Lung (tissue), 12 donors: Measurements from ENCODE around the gene PA2G4. TPM values are rescaled to one million over a fixed set of nuclear protein-coding genes. Genes with fewer than 3 reads are reported as not detected.
A peak's percentile ranks its signal among the peaks of the same experiment; 100 is the strongest.
"Not testable (repeated sequence)": the region's sequence is repeated elsewhere in the genome, so short reads cannot be mapped to it uniquely, and the experiment has no call there.

Experiments used
- ATAC-seq: fragments of 200-7000 bp; cut with Tn5 transposase; one replicate; pipeline ENCODE4 v1.9.1; 2020; ENCODE audit warnings: moderate number of reproducible peaks; ENCODE audit not compliant: insufficient read depth, low FRiP score
- DNase-seq, 3 donors: peaks; one replicate each; pipeline ENCODE4 v3.0.0-alpha.2; 2013 to 2017
- H3K27ac ChIP-seq, 2 donors: one replicate each; pipeline ENCODE4 v1.5.1; 2013; ENCODE audit warnings: mild to moderate bottlenecking in 2 of 2, moderate library complexity in 2 of 2, control low read depth in 1 of 2, inconsistent platforms in 1 of 2, low read depth in 1 of 2, low read length in 1 of 2
- H3K27me3 ChIP-seq, 3 donors: one replicate each; pipeline ENCODE4 v1.5.1; 2013; ENCODE audit warnings: low read length in 2 of 3; ENCODE audit not compliant: control insufficient read depth in 3 of 3, insufficient read depth in 3 of 3
- H3K36me3 ChIP-seq, 4 donors: one replicate each; pipeline ENCODE4 v1.5.1; 2013; ENCODE audit warnings: low read length in 4 of 4, mild to moderate bottlenecking in 1 of 4, moderate library complexity in 1 of 4; ENCODE audit not compliant: control insufficient read depth in 4 of 4, insufficient read depth in 4 of 4
- H3K4me1 ChIP-seq, 5 donors: one replicate each; pipeline ENCODE4 v1.5.1; 2013; ENCODE audit warnings: low read length in 5 of 5, mild to moderate bottlenecking in 2 of 5, moderate library complexity in 1 of 5; ENCODE audit not compliant: control insufficient read depth in 5 of 5, insufficient read depth in 5 of 5
- H3K4me3 ChIP-seq: one replicate; pipeline ENCODE4 v1.5.1; 2013; ENCODE audit warnings: mild to moderate bottlenecking, control low read depth, moderate library complexity
- H3K9ac ChIP-seq, 2 donors: one replicate each; pipeline ENCODE4 v1.5.1; 2013; ENCODE audit warnings: low read length in 2 of 2, control low read depth in 1 of 2; ENCODE audit not compliant: insufficient read depth in 1 of 2
- H3K9me3 ChIP-seq, 4 donors: one replicate each; pipeline ENCODE4 v1.5.1; 2013; ENCODE audit warnings: low read length in 3 of 4, mild to moderate bottlenecking in 1 of 4, moderate library complexity in 1 of 4; ENCODE audit not compliant: control insufficient read depth in 4 of 4, insufficient read depth in 3 of 4
- CTCF ChIP-seq: IDR thresholded peaks from 2 replicates; pipeline ENCODE4 v1.5.1; 2012; ENCODE audit warnings: mild to moderate bottlenecking; ENCODE audit errors: control extremely low read depth, extremely low read depth
- WGBS, 2 donors: extraction: QIAGEN DNeasy Blood & Tissue Kit; methylation state at CpG; one replicate each; pipeline ENCODE4 v1.1.7; 2013; 5-methylcytosine and 5-hydroxymethylcytosine counted together
- polyA plus RNA-seq, 2 donors: library from polyadenylated mRNA; stranded (reverse); fragments of 200-250 nt; gene quantifications; one replicate each; pipeline ENCODE4 v1.2.1, GENCODE V29; 2013
- total RNA-seq, 2 donors: library from RNA; depleted of rRNA in 1 of 2; stranded (reverse); fragments of >200 nt in 1 of 2; gene quantifications; one replicate each; pipeline ENCODE4 v1.2.1, GENCODE V29; 2014 to 2021
- donor health status: control.
- donor health status: control.
- donor health status: Bipolar disorder and iron deficiency.
- donor health status: healthy.
- donor health status: DM: yes; HTN: yes; CAD: no.

PA2G4 gene
- total and polyA plus RNA-seq, 4 donors = 80.2 to 137 (median 89.4) TPM

DNA sequence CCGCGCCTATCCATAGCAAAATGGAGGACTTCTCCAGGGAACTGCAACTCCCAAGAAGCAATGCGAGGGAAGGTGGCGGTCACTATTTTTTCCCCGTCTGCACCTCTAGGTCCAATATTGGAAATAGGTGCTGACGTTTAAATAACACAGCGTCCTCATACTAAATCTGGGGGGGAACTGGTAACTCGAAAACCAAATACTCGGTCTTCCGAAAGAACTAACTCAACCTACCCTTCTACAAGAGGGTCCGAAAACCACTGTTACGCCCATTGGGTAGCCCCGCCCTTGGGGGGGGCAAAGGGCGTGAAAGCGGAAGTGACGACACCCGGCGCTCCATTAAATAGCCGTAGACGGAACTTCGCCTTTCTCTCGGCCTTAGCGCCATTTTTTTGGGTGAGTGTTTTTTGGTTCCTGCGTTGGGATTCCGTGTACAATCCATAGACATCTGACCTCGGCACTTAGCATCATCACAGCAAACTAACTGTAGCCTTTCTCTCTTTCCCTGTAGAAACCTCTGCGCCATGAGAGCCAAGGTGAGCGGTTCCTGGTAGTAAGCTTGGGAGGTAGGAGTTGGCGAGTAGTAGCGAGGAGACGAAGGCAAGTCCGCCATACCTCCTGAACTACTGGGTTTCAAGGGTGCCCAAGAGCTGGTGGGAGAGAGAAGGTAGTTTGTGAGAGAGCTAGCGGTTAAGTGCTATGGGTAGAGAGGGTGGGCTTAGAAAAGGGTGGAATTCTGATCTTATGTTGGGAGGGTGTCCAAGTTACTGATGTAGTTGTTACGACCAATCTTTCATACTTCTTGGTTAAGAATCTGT lies 12.1 kb downstream of the PA2G4 start, which contains the start of gene RPL41:
TSS of gene RPL41 (plus strand) at position 367 of the 815 bp plus-strand sequence.
- H3K36me3 ChIP-seq = peaks cover 12 to 19% (median 16%) of the 10 kb centered on the region in 4 donors
- no peaks in the 10 kb centered on the region for H3K27me3 ChIP-seq
- 0% methylated on average over 34 of the region's 34 CpGs for WGBS, 2 donors
- peaks cover 0 to 20% (median 5%) of the 10 kb centered on the region in 5 donors for H3K4me1 ChIP-seq
- H3K4me3 ChIP-seq = peak within 1 kb of the TSS; percentile 63
- no peak for TF ChIP-seq CTCF
- peak; percentile 97 to 99 (median 99) for DNase-seq
- peak; percentile 73 for ATAC-seq
- peak within 1 kb of the TSS; percentile 97 to 99 for H3K9ac ChIP-seq
- H3K9me3 ChIP-seq = no peaks in the 10 kb centered on the region
- peak within 1 kb of the TSS; percentile 91 to 99 for H3K27ac ChIP-seq

GRCh38 chr12:56117082-56117706 lies 12.8 kb downstream of the PA2G4 start:
- WGBS, 2 donors = 2 to 6% methylated on average over 12 of the region's 16 CpGs
- H3K9me3 ChIP-seq, H3K27me3 ChIP-seq, ATAC-seq: not testable (repeated sequence)
- peak overlapping the region; percentile 97 to 99 for H3K9ac ChIP-seq
- peaks cover 0 to 20% (median 5%) of the 10 kb centered on the region in 5 donors for H3K4me1 ChIP-seq
- peak in 1 of 3 donors; percentile 47 for DNase-seq
- peak overlapping the region; percentile 91 to 99 for H3K27ac ChIP-seq
- H3K4me3 ChIP-seq = peak overlapping the region; percentile 63
- H3K36me3 ChIP-seq = peaks cover 9 to 21% (median 14%) of the 10 kb centered on the region in 4 donors

GRCh38 chr12:56117778-56118687 lies 13.7 kb downstream of the PA2G4 start, which contains the start of gene ZC3H10:
Gene ZC3H10, plus strand, starts transcription at chr12:56118266. Its CDS starts 2,297 bp downstream, at chr12:56120563.
- H3K36me3 ChIP-seq = peaks cover 5 to 19% (median 11%) of the 10 kb centered on the region in 4 donors
- WGBS, 2 donors = 1% methylated on average over 60 to 61 of the region's 61 CpGs
- peak within 1 kb of the TSS; percentile 97 to 99 for H3K9ac ChIP-seq
- H3K27ac ChIP-seq = peak within 1 kb of the TSS; percentile 91 to 99
- peak; percentile 99 to 100 (median 99) for DNase-seq
- peaks cover 0 to 20% (median 8%) of the 10 kb centered on the region in 5 donors for H3K4me1 ChIP-seq
- peak; percentile 83 for ATAC-seq
- H3K9me3 ChIP-seq = no peaks in the 10 kb centered on the region
- no peaks in the 10 kb centered on the region for H3K27me3 ChIP-seq
- H3K4me3 ChIP-seq = peak within 1 kb of the TSS; percentile 77
- peak; percentile 65 for TF ChIP-seq CTCF
